MCF 10A (cell line): ENCODE measurements around the gene CENATAC. TPM values are rescaled to one million over a fixed set of nuclear protein-coding genes. Genes with fewer than 3 reads are reported as not detected.
"Not testable (repeated sequence)": the region's sequence is repeated elsewhere in the genome, so short reads cannot be mapped to it uniquely, and the experiment has no call there.

Experiments used
- Bru-seq: library from RNA; stranded (reverse); fragments of 400-500 nt; gene quantifications from one replicate; lab custom pipeline; 2021; lab: Mats Ljungman, UMichigan
- BruChase-seq, 2 experiments: library from RNA; stranded (reverse); fragments of 400-500 nt; gene quantifications; one replicate each; lab custom pipeline; 2021; lab: Mats Ljungman, UMichigan
- BruUV-seq: library from RNA; stranded (reverse); fragments of 400-500 nt; replicated peaks from 2 replicates; lab custom pipeline; 2021; lab: Mats Ljungman, UMichigan
- CTCF ChIA-PET: fragments of 300-600 bp; sonication (Branson Sonifier 250); formaldehyde crosslinking; extraction: SDS; loops from one replicate; lab custom pipeline; 2021; ENCODE audit warnings: antibody characterized with exemption, inconsistent platforms; lab: Yijun Ruan, JAX
- POLR2A ChIA-PET: fragments of 300-600, 350-650 bp; sonication (Branson Sonifier 250); formaldehyde crosslinking; extraction: SDS; loops from one replicate; lab custom pipeline; 2020; ENCODE audit warnings: antibody characterized with exemption, inconsistent platforms; lab: Yijun Ruan, JAX
- DNase-seq: peaks from one replicate; pipeline ENCODE4 v3.0.0-alpha.2; 2018; ENCODE audit not compliant: unreplicated experiment
- H3K27ac Mint-ChIP-seq: one replicate; pipeline ENCODE4 v1.8.0; 2022; ENCODE audit warnings: mild to moderate bottlenecking, low read depth, mixed read lengths; ENCODE audit not compliant: unreplicated experiment
- H3K27me3 Mint-ChIP-seq: one replicate; pipeline ENCODE4 v1.8.0; 2022; ENCODE audit warnings: mixed read lengths; ENCODE audit not compliant: insufficient read depth, unreplicated experiment
- H3K36me3 Mint-ChIP-seq: one replicate; pipeline ENCODE4 v1.8.0; 2022; ENCODE audit warnings: mild to moderate bottlenecking, moderate library complexity, mixed read lengths; ENCODE audit not compliant: insufficient read depth, unreplicated experiment
- H3K4me1 Mint-ChIP-seq: one replicate; pipeline ENCODE4 v1.8.0; 2022; ENCODE audit warnings: mixed read lengths; ENCODE audit not compliant: insufficient read depth, unreplicated experiment
- H3K4me3 Mint-ChIP-seq: one replicate; pipeline ENCODE4 v1.8.0; 2022; ENCODE audit warnings: mild to moderate bottlenecking, moderate library complexity, mixed read lengths; ENCODE audit not compliant: unreplicated experiment
- H3K9me3 Mint-ChIP-seq: one replicate; pipeline ENCODE4 v1.8.0; 2022; ENCODE audit warnings: mixed read lengths; ENCODE audit not compliant: unreplicated experiment
- CTCF ChIP-seq: fragments of 200-600 bp; IDR thresholded peaks from one replicate; pipeline ENCODE4 v1.8.0; 2022; ENCODE audit warnings: antibody characterized with exemption, mild to moderate bottlenecking; ENCODE audit not compliant: unreplicated experiment
- intact Hi-C: fragments of 100-400 bp; cut with micrococcal nuclease; formaldehyde crosslinking; loops from 2 replicates; pipeline ENCODE4 v1.14.1; 2022
- long read RNA-seq: library from polyadenylated mRNA; stranded (forward); transcript quantifications from one replicate; pipeline ENCODE4 v2.0.0, GENCODE V29; 2022
- total RNA-seq: library from RNA; stranded (reverse); gene quantifications from 2 replicates; pipeline ENCODE4 v1.2.3, GENCODE V29; 2022

Gene CENATAC
- 48.0 and 49.0 TPM in 2 replicates for total RNA-seq
- Bru-seq, nascent RNA = percentile 86 among the genes with signal in this experiment
- BruChase-seq, experiment 1, labeled RNA remaining after a 6-hour chase = percentile 93 among the genes with signal in this experiment
- BruChase-seq, experiment 2, labeled RNA remaining after a 2-hour chase = percentile 95 among the genes with signal in this experiment
- long read RNA-seq, transcript CCDC84-201 (11 exons, 1,202 nt) = major isoform, 7 of 27 reads
- long read RNA-seq, partial matches to known transcripts = 9 of 27 reads
- long read RNA-seq, other reads (novel, unspliced or antisense) = 11 of 27 reads

DNA sequence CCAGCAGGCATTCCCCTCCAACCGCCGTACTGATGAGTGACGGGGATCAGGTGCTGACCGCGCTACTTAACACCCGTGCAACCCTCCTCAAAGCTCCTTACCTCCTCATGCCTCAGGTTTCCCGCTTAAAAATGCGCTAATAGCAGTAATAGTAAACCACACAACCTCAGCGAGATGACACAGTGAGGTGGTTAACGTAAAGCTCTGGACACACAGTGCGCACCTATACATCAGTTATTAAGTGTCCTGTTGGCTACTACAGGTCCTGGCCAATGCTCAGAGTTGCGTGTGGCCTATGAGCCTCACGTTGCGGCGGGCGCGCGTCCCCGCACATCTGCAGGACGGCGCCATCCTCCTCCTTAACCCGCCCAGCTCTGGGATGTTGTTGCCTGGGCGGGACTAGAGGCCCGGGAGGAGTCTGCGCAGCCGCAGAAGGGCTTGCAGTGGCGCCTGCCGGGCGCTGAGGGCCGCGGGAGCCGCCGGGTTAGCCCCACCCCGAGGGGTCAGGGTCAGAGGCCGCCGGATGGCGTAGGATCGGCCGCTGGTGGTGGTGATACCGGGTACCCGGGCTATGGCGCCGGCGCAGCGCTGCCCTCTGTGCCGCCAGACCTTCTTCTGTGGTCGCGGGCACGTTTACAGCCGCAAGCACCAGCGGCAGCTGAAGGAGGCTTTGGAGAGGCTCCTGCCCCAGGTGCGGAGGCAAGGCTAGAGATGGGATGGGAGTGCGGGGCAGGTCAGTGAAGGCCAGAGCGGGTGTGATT lies at the start of gene CENATAC:
Gene CENATAC (plus strand): TSS at position 512 of the 761 bp plus-strand sequence. CDS start 60 bp downstream, at position 572.
- TF ChIP-seq CTCF = no peak
- POLR2A ChIA-PET = interaction anchor here (0.6 to 14.9 kb wide), 27 partner anchors 9 to 435 kb away, joined by 3 to 286 read pairs (median 4); partner anchors contain the start of genes BCL9L, C2CD2L, DDX6 and RPS25
- Mint-ChIP-seq H3K9me3 (no peaks in the 10 kb centered on the region), H3K27me3 (no peaks in the 10 kb centered on the region), H3K4me1 (peaks cover 5% of the 10 kb centered on the region), H3K27ac (peak within 1 kb of the TSS; percentile 70), H3K36me3 (peaks cover 39% of the 10 kb centered on the region), H3K4me3 (peak within 1 kb of the TSS; percentile 95)
- peak; percentile 91 for DNase-seq
- intact Hi-C loops = no loop called here
- no TSS peak for BruUV-seq
- CTCF ChIA-PET = interaction anchor here (0.6 to 1.9 kb wide), 10 partner anchors 9 to 473 kb away, joined by 3 to 8 read pairs (median 3); no protein-coding TSS in a partner anchor

DNA sequence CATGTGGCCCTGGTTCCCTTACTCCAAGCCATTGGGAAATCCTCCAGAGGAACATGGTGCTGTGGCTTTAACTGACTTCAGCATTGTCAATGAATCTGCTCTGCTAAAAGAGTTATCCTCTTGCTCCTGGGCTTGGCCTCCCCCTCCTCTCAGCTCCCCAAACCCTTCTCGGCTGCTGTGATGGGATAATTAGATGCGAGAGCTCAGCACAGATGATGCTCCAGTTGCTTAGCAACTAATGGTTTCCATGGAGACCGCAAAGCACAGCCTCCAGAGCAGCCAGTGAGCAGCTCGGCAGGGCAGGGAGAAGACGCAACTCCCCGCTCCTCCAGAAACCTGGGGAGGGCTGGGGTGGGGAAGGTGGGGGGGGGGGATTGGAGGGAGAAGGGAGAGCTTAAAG lies 44.7 kb upstream of the CENATAC start:
- Mint-ChIP-seq H3K27me3 (peaks cover 12% of the 10 kb centered on the region), H3K36me3 (no peaks in the 10 kb centered on the region)
- no peak for TF ChIP-seq CTCF

GRCh38 chr11:118953976-118954375 lies 44.0 kb upstream of the CENATAC start:
- CTCF ChIA-PET = interaction anchor here (1.1 kb wide), 3 partner anchors 11 to 264 kb away, joined by 3 to 5 read pairs (median 3); no protein-coding TSS in a partner anchor
- not testable (repeated sequence) for H3K9me3 Mint-ChIP-seq
- H3K27me3 Mint-ChIP-seq = peaks cover 12% of the 10 kb centered on the region

More for the DNA sequence above, 44.7 kb upstream of the CENATAC start:
- H3K4me1 Mint-ChIP-seq = peaks cover 8% of the 10 kb centered on the region
- no peak overlapping the region for H3K27ac Mint-ChIP-seq
- CTCF ChIA-PET = interaction anchor here (0.5 to 1.2 kb wide), 4 partner anchors 23 to 163 kb away, joined by 3 to 4 read pairs (median 3); partner anchors contain the start of gene DDX6
- no peak for DNase-seq
- H3K4me3 Mint-ChIP-seq = no peak overlapping the region
- H3K9me3 Mint-ChIP-seq = no peaks in the 10 kb centered on the region
- intact Hi-C loops = no loop called here
- POLR2A ChIA-PET = interaction anchor here (0.9 kb wide), 1 partner anchor 41 kb away, joined by 3 read pairs; no protein-coding TSS in a partner anchor
- BruUV-seq = no TSS peak

DNA sequence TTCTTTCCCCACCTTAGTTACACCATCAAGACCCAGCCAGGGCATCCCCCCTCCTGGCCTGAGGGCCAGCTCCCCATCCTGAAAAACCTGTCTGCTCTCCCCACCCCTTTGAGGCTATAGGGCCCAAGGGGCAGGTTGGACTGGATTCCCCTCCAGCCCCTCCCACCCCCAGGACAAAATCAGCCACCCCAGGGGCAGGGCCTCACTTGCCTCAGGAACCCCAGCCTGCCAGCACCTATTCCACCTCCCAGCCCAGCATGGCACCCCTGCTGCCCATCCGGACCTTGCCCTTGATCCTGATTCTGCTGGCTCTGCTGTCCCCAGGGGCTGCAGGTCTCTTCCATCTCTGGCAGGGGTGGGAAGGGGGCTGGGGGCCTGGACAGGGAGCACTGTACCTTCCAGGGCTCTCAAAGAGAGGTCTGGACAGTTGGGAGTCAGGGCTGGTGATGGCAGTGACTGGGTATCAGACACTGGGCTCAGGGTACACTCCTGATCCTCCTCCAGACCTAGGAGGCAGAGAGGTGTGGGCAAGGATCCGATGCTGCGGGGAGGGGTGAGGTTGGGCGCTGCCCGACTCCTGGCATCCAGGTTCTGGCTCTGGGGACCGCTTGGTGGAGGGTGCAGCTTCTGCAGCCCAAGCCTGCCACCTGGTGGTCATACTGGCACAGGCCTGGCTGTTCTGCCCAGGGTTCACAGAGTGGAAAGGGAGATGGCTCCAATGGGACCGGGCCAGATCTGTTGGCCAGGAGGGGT lies 41.7 kb upstream of the CENATAC start, which contains the start of gene UPK2:
Gene UPK2 (plus strand): TSS at position 205 of the 753 bp plus-strand sequence. CDS start 53 bp downstream, at position 258.
- no TSS peak for BruUV-seq
- ChIA-PET CTCF (interaction anchor here (0.5 to 2.7 kb wide), 18 partner anchors 8 to 545 kb away, joined by 3 to 18 read pairs (median 4); no protein-coding TSS in a partner anchor), POLR2A (interaction anchor here (0.6 to 1.7 kb wide), 3 partner anchors 14 to 165 kb away, joined by 3 to 4 read pairs (median 4); partner anchors contain the start of gene DDX6)
- Mint-ChIP-seq H3K36me3 (no peaks in the 10 kb centered on the region), H3K4me1 (peaks cover 8% of the 10 kb centered on the region), H3K27ac (peak within 1 kb of the TSS; percentile 47), H3K27me3 (peaks cover 12% of the 10 kb centered on the region), H3K9me3 (no peaks in the 10 kb centered on the region), H3K4me3 (no peak within 1 kb of the TSS)
- peak; percentile 84 for DNase-seq
- intact Hi-C loops = loop anchor here (1.0 to 5.0 kb wide), 6 partner anchors 27 to 349 kb away; partner anchors contain the start of gene PHLDB1
- TF ChIP-seq CTCF = peak; percentile 89

More at GRCh38 chr11:118953976-118954375, 44.0 kb upstream of the CENATAC start:
- intact Hi-C loops, H3K36me3 Mint-ChIP-seq, DNase-seq, BruUV-seq, H3K27ac Mint-ChIP-seq, H3K4me3 Mint-ChIP-seq, POLR2A ChIA-PET, H3K4me1 Mint-ChIP-seq: not testable (repeated sequence)
